Activated CD4-positive, alpha-beta T cell treated with anti-CD3 and anti-CD28 coated beads for 4 hours (primary cell): Measurements from ENCODE around the gene FAM9C.

Experiments used
- DNase-seq, 2 donors: peaks; one replicate each; pipeline ENCODE4 v3.0.0-alpha.2; 2020

FAM9C gene

GRCh38 chrX:13001961-13002671, 42.3 kb downstream of the FAM9C start:
- DNase-seq: peak in 1 of 2 donors; percentile 24

GRCh38 chrX:13001097-13001496, 43.3 kb downstream of the FAM9C start:
- no peak for DNase-seq

DNA sequence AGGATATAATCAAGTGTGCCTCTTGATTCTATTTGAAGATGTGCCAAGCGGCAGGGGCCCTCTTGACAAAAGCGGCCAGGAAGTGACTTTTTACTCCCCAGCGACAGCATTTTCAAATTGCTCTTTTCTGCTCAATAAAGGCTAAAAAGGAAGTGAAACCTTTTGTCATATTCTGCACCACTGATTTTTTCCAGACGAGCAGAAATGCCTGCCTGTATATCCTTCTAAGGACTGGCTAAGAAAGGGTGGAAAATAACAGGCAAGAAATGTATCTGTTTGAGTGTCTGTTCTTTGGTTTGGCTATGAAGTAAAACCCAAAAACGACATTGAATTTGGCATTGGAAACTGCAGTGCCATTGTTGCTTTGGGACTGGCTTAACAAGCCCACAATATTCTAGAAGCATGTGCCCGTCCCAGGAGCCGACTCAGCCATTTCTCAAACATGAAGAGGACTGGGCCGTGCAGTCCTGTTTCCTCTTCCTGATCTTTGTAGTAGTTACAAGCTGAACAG, 44.1 kb downstream of the FAM9C start:
- peak in 1 of 2 donors; percentile 38 for DNase-seq

DNA sequence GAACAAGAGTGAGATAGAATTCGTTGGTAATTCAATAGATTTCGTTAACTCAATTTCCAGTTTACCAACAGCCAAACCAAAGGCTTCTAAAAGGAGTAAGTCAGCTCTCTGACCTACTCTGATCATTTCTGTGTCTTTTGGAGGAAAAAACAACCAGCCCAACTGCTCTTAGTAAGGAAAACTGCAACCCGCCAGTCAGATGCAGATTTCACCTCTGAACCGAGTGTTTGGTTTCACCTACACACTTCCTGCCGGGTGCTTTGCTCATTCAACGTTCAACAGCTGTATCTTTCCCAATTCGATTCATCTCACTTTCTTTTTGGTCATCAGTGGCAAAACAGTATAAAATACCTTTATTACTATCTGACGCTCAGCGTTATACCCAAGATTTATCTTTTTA, 45.0 kb downstream of the FAM9C start:
- DNase-seq: peak; percentile 50 to 51

- no peak for DNase-seq
These were observed 46.3 kb downstream of the FAM9C start for GRCh38 chrX:12997906-12998687.

DNA sequence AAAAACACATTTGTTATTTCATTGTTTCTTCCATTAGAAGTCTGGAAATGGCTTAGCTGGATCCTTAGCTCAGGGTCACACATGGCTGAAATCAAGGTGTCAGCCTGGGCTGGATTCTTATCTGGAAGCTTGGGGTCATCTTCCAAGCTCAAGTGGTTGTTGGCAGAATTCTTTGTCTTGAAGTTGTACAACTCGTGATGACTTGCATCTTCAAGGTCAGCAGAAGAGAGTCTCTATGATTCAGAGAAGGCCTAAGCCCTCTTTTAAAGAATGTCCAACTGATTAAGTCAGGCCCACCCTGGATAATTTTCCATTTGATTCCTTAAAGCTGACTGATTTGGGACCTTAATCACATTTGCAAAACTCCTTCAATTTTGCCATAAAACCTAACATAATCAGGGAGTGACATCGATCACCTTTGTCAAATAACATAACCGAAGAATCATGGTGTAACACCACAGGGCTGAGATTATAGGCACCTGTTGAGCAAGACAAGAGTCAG, 47.4 kb downstream of the FAM9C start:
- DNase-seq: no peak

DNA sequence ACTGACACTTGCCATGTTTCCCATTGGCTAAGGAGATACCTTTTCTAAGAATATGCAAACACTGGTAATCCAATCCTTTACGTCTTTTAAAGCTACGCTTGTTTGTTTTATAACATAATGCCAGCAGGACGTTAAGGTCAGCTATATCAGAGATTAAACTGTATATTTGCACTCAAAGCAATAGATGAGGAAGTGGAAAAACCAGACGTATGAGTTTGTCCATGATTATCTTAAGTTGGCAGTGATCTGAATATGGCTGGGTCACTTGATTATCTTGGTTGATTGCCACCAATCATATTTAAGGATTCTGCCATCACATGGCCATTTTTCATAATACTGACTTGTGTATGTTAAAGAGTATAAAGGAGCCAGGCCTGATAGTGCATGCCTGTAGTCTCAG, 50.1 kb downstream of the FAM9C start:
- DNase-seq: no peak

DNA sequence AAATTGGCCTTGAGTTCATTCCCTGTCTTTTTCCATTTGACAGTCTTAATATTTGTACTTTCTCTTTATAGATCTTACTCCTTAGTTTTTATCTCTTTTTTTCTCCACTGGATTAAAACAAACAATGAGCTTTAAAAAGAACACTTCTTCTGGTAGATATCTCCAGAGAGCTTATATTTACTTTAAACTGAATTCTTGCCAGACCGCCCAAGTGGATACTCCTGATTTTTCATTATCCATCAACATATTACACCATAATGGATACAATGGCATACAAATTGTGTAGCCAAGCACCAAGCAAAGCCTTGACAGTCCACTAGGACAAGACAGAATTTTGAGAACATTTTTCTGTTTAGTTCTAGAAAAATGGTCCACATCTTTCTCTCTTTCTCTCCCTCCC, 50.6 kb downstream of the FAM9C start:
- DNase-seq: no peak

DNA sequence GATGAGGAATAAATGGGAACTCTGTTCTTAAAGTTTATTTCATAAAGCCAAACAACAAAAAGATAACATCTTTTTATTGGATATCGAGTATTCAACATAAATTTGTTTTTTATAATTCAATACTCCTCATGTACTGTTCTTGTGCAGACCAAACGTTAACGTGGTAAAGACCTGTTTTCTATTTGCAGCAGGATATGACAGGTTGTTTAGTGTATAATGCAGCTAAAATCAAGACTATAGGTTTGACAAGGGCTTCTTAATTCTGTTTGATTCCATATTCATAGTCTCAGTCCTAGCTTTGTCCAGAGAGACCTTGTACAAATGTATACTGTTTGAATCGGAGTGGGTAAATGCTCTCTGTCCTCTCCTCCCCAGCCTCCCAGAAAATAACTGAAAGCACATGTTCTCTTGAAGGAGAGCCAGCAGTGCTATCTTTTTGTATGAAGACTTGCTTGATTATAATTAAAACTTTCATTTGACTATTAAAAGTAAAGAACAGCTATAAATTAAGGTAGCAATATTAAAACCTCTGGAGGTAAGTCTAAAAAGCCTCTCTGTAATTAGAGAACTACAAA, 51.8 kb downstream of the FAM9C start:
- DNase-seq: no peak

- DNase-seq: no peak
These were observed 52.8 kb downstream of the FAM9C start for GRCh38 chrX:12991575-12991974.

DNA sequence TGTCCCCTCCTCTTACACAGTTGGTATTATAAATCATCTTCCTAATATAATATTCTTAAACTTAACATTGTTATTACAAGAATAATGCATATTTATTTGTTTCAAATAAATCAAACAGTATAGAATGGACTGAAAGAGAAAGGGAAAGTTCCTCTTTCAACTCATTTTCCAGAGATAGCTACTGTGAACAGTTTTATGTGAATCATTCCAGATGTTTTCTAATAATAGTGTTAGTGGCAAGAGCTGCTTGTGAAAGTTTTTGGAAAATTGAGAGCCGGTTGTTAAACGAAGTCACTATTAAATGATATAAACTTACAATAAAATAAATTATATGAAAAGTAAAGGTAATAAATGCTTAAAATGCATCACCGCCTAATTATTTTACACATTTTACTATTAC, 55.0 kb downstream of the FAM9C start:
- DNase-seq: no peak

GRCh38 chrX:12988797-12989196, 55.6 kb downstream of the FAM9C start:
- DNase-seq: no peak

- no peak for DNase-seq
These were observed 56.4 kb downstream of the FAM9C start for GRCh38 chrX:12987900-12988594.

GRCh38 chrX:12987340-12987739, 57.1 kb downstream of the FAM9C start:
- no peak for DNase-seq

- DNase-seq: no peak
These were observed 57.5 kb downstream of the FAM9C start for GRCh38 chrX:12986886-12987285.

GRCh38 chrX:12986164-12986779, 58.1 kb downstream of the FAM9C start:
- no peak for DNase-seq
